T-helper 1 cell treated with Interleukin-12 subunit alpha and Interleukin-12 subunit beta and Interleukin-4 antibody, amounts not matched to agents 30 ng/mL and 1 ng/mL, for 36 hours (primary cell): ENCODE data around the gene AK2. TPM values are rescaled to one million over a fixed set of nuclear protein-coding genes. Genes with fewer than 3 reads are reported as not detected.

ENCODE experiments used
- intact Hi-C: fragments of 100-400 bp; cut with micrococcal nuclease; formaldehyde crosslinking; loops from one replicate; pipeline ENCODE4 v1.15.1; 2024
- total RNA-seq: library from RNA; stranded (reverse); gene quantifications from 2 replicates; pipeline ENCODE4 v1.2.3, GENCODE V29; 2022

The AK2 gene
- total RNA-seq, 1 donor from 2014 or later = 222 TPM

DNA sequence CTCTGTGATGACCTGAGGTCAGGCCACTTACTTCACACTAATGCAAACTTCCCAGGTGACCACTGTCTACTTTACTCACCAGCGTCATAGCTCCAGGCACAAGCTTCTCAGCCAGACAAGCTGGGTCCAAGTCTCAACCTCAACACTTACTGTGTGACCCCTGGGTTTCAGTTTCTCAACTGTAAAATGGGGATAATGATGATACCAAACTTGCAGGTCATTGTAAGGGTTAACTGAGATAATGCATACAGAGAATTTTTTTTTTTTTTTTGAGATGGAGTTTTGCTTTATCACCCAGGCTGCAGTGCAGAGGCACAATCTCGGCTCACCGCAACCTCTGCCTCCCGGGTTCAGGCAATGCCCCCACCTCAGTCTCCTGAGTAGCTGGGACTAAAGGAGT is 34.7 kb downstream of the AK2 start:
- intact Hi-C loops = no loop called here

DNA sequence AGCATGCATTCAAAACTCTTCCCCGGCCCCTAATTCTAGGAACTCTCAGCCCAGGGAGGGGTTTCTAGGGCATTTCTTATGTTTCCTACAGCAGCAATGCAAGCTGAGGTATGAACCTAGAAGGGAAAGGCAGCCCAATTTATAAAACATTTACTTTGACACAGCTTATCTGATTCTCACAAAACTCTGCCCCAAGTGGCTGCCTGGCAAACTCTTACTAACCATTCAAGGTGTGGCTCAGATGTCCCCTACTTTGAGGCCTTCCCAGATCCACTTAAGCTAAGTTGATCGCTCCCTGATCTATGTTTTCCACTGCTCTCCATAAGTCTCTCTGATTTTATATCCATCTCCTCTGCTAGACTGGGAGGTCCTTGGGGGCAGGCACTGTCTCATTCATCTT is 35.4 kb downstream of the AK2 start:
- intact Hi-C loops = loop anchor here (2.0 kb wide), 1 partner anchor 38 kb away; no protein-coding TSS in a partner anchor

DNA sequence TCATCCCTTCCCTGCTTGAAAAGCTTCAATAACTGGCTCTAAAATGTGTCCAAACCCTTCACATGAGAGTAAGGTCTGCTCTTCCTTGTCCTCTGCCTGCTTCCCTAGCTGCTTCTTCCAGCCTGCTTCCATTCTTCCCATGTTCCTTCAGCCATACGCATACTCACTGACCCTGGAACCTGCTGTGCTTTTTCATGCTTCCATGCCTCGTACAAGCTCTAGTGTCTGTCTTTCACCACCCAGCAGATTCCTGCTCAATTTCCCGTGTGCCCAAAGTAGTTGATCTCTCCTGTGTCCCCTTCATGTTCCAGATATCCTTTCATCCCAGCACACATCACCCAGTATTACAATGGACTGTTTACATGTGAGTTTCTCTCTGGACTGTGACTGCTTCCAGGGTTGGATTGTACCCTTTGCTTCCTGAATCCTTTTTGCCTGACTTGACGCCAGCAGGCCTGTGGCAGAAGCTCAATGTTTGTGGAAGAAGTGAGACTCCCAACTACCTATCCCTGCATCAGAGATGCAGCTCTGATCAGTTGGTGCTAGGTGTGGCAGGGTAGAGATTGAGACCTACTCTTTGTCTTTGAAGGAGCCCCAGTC is 36.2 kb downstream of the AK2 start:
- intact Hi-C loops = loop anchor here (2.0 kb wide), 1 partner anchor 38 kb away; no protein-coding TSS in a partner anchor

DNA sequence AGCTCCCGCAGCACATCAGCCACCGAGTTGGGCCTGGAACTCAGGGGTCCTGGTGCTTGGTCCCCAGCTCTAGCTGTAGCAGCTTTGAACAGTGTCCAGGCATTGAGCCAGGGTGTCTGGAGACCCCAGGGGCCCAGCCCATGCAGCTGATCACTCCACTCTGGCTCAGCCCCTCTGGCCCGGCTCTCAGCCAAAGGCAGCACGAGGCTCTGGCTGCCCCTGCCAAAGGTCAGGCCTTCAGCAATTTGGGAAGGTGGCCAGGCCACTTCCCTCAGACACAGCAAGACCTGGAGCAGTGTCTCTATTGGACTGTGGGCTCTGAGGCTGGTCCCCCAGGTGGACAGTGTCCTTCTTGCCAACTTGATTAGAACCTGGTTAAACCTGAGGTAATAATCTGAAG is 37.7 kb downstream of the AK2 start:
- intact Hi-C loops = no loop called here

DNA sequence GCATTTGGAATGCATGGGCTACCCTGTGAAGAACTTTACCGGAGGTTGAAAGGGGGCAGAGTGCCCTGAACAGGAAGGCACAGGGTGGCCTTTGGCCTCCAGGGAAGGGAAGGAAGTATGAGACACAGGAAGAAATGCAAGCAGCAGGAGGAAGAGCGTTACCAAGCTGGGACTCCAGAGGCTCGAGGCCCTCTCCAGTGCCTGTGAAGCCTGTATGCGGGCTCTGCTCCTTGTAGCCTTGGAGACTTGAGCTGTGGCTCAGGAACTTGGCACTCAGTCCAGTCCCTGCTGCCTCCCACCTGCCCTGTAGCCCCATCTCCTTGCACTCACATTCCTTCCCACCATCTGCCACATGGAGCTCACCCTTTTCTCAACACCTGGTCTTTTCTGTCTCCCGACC is 38.6 kb downstream of the AK2 start:
- intact Hi-C loops = no loop called here

DNA sequence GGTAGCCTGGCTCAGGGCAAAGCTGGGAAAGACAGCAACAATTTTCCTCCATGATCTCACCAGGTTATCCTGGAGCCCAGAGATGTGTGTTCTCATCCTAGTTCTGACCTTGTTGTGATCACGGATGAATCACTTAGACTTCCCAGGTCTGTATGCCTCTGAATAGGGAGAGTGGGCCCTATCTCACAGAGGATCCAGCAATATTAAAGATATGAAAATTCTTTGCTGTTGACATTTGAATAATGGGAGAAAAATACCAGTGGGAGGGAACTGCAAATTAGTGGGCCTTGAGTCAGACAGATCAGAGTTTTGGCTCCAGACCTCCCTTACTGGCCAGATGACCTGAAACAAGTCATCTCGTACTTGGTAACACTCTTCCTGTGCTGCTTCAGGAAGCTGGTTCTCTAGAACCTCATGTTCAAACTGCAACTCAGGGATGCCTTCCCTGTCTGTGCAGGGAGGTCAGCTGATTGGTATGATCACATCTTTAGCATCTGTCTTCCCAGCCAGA is 39.2 kb downstream of the AK2 start:
- intact Hi-C loops = no loop called here

DNA sequence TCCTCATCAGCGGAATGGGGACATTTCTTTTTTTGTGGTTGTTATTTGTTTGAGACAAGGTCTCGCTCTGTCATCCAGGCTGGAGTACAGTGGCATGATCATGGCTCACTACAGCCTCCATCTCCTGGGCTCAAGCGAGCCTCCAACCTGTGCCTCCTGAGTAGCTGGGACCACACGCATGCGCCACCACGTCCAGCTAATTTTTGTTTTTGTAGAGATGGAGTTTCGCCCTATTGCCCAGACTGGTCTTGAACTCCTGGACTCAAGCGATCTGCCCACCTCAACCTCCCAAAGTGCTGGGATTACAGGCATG is 43.4 kb downstream of the AK2 start:
- intact Hi-C loops = loop anchor here (2.0 to 5.0 kb wide), 2 partner anchors 32 to 189 kb away; partner anchors contain the start of gene TRIM62

DNA sequence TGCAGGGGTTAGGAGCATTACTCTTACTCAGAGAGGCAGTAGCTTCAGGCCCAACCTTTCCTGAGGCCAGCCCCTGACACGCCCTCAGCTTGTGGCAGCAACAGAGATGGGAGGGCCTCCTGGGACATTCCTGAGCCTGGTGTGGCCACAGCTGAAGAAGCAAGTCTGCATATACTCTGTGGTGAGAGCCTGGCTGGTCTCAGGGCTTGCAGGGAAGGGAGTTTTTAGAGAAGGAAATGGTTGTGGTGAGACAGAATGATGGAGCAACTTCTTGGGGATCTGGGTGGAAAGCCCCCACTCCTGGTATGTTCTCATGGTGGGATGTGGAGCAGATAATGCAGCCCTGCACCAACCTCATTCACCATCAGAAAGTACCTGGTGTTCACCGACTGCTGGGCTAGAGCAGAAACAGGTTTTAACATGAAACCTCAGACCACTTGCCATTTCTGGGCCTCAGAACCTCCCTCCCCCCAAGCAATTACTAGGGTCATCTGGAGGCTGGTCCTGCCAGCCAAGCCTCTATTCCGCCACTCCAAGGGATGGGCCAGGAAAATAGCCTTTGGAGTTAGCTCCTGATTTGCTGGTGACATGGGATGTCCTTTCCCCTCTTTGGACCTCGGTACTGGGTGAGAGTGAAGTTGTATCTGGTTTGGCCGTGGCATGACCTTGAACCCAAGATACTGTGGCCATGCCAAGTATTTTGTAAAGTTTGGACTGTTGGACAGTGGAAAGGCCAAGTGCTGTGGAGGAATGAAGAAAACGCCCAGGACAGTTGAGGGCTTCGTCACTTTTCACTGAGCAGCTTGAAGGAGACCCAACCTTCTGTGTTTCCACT is 44.0 kb downstream of the AK2 start:
- intact Hi-C loops = loop anchor here (1.0 to 5.0 kb wide), 5 partner anchors 11 to 190 kb away; partner anchors contain the start of genes RNF19B and TRIM62

DNA sequence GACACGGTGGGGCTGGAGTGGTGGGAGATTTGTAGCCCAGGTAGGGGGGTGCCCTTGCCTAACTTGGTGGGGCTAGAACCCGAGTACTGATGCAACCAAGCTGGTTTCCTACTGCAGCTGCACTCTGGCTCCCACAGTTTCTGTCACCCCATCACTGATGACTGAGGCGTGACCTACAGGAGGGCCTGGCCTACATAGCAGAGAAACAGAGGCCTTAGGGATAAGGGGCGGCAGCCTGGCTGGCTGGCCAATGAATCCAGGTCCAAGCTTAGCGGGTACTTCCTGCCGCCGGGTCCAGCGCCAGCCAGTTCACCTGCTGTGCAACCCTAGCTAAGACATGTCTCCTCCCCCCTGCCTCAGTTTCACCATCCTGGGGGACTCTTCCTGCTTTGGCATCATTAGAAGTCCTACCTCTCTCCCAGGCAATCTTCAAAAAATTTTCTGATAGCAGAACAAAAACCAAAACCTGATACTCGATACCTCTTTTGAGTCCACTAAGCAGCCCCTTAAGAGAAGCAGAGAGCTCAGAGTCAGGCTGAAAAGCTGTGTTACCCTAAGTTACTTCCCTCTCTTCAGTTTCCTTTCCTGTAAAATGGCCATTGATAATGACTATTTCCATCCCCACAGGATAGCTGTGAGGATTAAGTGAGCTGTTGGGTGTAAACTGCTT is 44.7 kb downstream of the AK2 start:
- intact Hi-C loops = loop anchor here (1.0 to 5.0 kb wide), 5 partner anchors 11 to 190 kb away; partner anchors contain the start of genes RNF19B and TRIM62

DNA sequence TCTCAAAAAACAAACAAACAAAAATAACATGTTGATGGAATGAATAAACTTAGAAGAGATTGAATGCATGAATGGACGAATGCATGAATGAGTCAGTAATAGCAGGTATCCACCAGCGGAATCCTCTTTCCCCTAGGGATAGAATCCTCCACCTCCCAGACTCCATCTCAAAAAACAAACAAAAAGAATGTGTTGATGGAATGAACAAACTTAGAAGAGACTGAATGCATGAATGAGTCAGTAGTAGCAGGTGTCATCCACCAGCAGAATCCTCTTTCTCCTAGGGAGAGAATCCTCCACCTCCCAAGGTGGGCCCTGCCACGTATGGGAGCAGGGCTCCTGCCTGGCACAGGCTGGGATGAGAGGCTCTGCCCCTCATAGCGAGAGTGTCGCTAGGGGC is 45.3 kb downstream of the AK2 start:
- intact Hi-C loops = loop anchor here (5.0 kb wide), 1 partner anchor 191 kb away; the partner anchor contains the start of gene TRIM62

DNA sequence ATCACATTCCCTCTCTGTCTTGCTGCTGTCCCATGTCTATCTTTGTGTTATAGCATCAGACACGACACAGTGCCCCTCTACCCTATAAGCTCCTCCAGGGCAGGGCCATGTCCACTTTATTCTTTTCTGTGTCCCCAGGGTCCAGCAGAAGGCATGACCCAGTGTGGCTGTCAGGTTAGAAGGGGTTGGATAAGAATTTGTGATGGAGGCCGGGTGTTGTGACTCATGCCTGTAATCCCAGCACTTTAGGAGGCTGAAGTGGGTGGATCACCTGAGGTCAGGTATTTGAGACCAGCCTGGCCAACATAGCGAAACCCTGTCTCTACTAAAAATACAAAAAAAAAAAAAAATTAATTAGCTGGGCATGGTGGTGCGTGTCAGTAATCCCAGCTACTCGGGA is 45.8 kb downstream of the AK2 start:
- intact Hi-C loops = loop anchor here (5.0 kb wide), 1 partner anchor 191 kb away; the partner anchor contains the start of gene TRIM62

DNA sequence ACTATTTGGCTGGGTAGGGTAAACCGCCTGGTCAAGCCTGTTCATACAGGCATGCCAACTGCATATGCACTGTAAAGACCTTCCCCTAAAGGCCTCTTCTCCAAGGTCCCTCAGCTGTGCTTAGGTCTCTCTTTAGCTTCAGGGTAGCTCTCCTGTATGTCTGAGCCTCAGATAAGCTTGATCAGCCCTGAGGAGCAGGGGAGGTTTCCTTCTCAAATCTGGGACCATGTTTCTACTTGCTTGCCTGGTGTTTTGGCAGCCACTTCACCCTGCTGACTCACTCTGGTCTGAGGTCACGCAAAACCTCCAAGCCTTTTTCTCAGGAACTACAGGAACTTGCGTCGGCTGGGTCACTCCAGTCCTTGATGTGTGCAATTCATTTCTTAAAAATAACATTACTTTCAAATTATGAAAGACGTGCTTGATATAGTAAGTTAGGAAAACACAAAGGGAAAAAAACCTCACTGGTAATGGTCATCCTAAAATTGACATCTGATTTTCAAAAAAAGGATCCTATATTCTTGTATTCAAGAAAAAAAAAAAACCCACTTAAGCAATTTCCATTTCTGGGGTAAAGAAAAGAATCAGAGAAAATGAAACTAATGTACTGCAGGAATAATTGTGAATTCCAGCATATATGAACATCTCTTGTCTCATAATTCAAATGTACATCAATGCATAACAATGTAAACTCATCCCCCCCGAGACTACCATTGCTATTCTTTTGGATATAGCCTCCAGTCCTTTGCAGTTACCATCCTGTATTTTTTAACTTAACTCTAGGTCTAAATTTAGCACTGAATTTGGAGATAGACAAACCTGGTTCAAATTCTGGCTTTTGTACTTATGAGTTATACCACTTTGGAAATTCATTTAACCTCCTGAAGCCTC is 47.3 kb downstream of the AK2 start:
- intact Hi-C loops = loop anchor here (5.0 kb wide), 1 partner anchor 193 kb away; the partner anchor contains the start of gene TRIM62

DNA sequence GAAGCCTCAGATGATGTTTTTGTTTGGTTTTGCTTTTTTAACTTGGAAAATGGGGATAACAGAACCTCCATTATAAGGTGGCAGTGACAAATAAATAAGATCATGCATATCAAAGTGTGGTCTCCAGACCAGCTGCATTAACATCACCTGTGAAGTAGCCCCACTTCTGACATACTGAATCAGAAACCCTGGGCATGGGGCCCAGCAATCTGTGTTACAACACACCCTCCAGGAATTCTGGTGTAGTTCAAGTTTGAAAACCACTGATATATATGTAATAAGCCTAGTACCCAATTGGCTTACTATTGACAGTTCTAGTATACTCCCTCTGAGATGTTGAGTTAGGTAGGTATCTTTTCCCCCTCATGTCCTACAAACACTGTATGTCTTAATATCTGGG is 48.0 kb downstream of the AK2 start:
- intact Hi-C loops = no loop called here

DNA sequence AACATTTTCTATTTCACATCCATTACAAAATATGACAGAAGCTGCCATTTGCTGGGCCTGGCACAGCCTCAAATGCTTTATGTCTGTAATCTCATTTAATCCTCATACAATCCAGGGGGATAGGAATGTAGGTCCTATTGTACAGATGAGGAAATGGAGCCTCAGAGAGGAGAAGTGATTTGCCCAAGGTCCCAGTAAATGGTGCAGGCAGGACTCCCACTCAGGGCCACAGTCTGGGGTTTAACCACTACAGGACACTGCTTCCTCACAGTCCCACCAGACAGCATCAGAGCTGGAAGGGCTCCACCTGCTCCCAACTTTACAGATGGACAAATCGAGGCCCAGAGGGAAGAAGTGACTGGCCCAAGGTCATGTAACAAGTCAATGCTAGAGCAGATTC is 51.5 kb downstream of the AK2 start:
- intact Hi-C loops = no loop called here

DNA sequence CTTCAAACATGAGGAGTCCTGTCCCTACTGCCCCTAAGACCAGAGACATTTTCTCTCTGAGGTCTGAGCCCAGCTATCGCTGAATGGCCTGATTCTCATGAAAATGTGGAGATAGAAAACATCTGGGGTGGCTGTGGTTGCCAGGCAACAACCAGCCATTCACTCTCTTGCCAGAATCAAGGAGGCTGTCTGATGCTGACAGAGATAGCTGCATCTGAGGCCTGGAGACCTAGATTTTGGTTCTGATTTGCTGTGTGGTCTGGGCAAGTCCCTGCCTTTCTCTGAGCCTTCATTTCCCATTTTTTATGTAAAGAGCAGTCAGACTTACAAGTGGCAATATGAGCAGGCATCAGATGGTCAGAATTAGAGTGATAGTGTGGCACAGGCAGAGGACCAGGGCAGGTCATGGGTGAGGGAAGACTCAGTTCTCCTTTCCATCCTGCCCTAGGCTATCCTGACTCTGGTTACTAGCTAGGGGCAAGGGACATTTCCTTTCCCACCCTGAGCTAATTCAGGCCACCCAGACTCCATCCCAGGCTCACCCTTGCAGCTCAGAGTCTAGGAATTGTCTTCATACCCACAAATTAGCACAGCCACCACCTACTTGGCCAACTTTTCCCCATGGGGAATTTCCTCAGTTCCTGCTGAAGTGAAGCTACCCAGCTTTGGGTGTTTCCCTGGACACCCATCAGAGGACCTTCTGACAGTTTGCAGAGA is 52.1 kb downstream of the AK2 start:
- intact Hi-C loops = loop anchor here (5.0 kb wide), 2 partner anchors 113 to 187 kb away; no protein-coding TSS in a partner anchor

DNA sequence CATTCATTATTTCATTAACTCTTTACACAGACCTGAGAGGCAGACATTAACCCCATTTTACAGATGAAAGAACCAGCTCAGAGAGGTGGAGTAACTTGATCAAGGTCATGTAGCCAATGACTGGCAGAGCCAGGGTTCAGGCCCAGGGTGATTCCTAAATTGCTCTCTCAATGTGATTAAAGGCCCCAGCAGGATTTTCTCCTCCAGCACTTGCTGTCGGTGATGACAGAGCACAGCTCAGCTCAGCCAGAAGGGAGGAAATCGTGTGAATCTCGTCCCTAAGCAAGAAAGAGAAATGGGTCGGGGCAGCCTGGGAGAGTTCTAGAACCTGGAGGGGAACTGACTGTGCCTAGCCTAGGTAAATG is 52.6 kb downstream of the AK2 start:
- intact Hi-C loops = loop anchor here (5.0 kb wide), 2 partner anchors 113 to 187 kb away; no protein-coding TSS in a partner anchor

DNA sequence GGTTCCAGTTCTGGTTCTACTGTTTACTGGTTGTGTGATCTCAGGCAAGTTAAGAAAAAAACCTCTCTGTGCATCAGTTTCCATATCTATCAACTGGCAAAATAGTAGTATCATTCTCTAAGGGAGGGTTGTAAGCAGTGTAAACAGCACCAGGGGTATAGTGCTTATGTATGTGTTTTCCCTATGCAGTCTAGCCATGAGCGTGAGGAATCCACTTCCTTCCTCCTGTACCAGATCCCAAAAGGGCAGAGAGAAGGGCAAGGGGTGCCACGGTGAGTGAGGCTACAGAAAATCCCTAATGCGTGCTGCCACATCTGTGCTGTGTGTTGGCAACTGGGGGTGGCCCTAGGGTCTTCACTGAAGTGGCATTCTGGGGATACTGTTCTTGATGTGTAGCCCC is 53.7 kb downstream of the AK2 start:
- intact Hi-C loops = loop anchor here (5.0 kb wide), 2 partner anchors 114 to 186 kb away; no protein-coding TSS in a partner anchor

DNA sequence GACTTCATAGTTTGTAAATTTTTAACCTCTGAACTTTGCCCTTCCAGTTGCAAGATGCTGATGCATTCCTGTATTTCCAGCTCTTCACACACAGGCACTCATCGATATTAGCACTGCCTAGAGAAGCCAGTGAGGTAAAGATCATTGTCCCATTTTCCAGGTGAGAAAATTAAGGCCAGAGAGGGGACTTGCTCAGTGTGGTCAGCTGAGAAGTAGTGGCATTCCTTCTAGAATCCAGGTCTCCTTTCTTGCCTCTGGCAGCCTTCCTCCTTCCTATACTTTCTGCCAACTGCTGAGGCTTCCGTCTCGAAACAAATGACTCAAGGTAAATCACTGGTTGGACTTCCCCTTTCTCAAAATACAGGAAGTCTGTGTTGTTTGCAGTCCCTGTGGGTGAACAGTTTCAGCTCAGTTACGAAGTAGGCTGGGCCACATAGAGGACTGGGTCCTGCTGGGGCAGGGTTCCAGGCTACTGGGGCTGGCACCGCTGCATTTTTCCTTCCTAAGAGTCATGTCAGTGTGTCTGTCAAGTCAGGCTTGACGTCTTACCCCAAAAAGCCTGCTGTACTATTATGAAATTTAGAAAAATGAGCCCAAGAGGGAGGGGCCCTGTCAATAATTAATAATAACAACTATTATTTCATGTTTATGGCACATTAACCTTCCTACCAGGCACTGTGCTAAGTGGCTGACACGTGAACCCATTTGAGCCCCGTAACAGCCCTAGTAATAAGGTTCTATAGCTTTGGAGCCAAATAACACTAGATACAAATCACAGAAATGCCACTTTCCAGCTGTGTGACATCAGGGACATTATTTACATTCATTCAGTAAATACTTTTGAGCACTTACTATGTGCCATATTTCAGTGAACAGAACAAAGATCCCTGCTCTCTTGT is 55.4 kb downstream of the AK2 start:
- intact Hi-C loops = loop anchor here (1.0 to 5.0 kb wide), 7 partner anchors 11 to 184 kb away; partner anchors contain the start of gene RNF19B

DNA sequence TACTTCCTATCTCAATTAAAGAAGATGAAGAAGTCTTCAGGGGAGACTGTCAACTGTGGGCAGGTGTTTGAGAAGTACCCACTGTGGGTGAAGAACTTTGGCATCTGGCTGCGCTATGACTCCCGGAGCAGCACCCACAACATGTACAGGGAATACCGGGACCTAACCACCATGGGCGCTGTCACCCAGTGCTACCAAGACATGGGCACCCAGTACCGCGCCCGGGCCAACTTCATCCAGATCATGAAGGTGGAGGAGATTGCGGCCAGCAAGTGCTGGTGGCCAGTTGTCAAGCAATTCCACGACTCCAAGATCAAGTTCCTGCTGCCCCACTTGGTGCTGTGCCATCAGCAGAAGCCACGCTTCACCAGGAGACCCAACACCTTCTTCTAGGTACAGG is 56.6 kb downstream of the AK2 start:
- intact Hi-C loops = loop anchor here (5.0 kb wide), 2 partner anchors 117 to 183 kb away; no protein-coding TSS in a partner anchor
